Liver (tissue), 9 donors: ENCODE results near the gene CEACAM16. TPM values are rescaled to one million over a fixed set of nuclear protein-coding genes. Genes with fewer than 3 reads are reported as not detected.
"Not testable (repeated sequence)": the region's sequence is repeated elsewhere in the genome, so short reads cannot be mapped to it uniquely, and the experiment has no call there.

Source experiments
- DNase-seq: peaks from one replicate; pipeline ENCODE4 v3.0.0-alpha.2; 2017; ENCODE audit warnings: low spot score
- H3K27ac ChIP-seq, 2 donors: one replicate each; pipeline ENCODE4 v1.7.0; 2013; ENCODE audit warnings: inconsistent platforms in 2 of 2, low read length in 2 of 2, control low read depth in 1 of 2, low read depth in 1 of 2, mild to moderate bottlenecking in 1 of 2
- H3K27me3 ChIP-seq, 4 donors: one replicate each; pipeline versions ENCODE4 v1.6.1 to v1.7.0; 2013; ENCODE audit warnings: low read length in 3 of 4, inconsistent platforms in 1 of 4, mild to moderate bottlenecking in 1 of 4, moderate library complexity in 1 of 4; ENCODE audit not compliant: control insufficient read depth in 4 of 4, insufficient read depth in 4 of 4
- H3K36me3 ChIP-seq, 4 donors: one replicate each; pipeline versions ENCODE4 v1.6.1 to v1.7.0; 2013; ENCODE audit warnings: low read length in 3 of 4, mild to moderate bottlenecking in 3 of 4, low read depth in 1 of 4, moderate library complexity in 1 of 4; ENCODE audit not compliant: control insufficient read depth in 4 of 4, insufficient read depth in 3 of 4
- H3K4me1 ChIP-seq, 4 donors: one replicate each; pipeline versions ENCODE4 v1.6.1 to v1.7.0; 2013; ENCODE audit warnings: low read length in 3 of 4, mild to moderate bottlenecking in 3 of 4, moderate library complexity in 1 of 4; ENCODE audit not compliant: control insufficient read depth in 4 of 4, insufficient read depth in 4 of 4
- H3K4me3 ChIP-seq, 3 donors: one replicate each; pipeline versions ENCODE4 v1.6.1 to v1.7.0; 2013; ENCODE audit warnings: low read length in 3 of 3, control low read depth in 1 of 3, low read depth in 1 of 3, mild to moderate bottlenecking in 1 of 3
- H3K9ac ChIP-seq, 2 donors: one replicate each; pipeline ENCODE4 v1.7.0; 2013; ENCODE audit warnings: low read length in 2 of 2, mild to moderate bottlenecking in 2 of 2, moderate library complexity in 2 of 2, control low read depth in 1 of 2, low read depth in 1 of 2
- H3K9me3 ChIP-seq, 4 donors: one replicate each; pipeline versions ENCODE4 v1.6.1 to v1.7.0; 2013; ENCODE audit warnings: low read length in 3 of 4; ENCODE audit not compliant: control insufficient read depth in 4 of 4
- EGR1 ChIP-seq, 2 donors: IDR thresholded peaks; 2 replicates each; pipeline ENCODE4 v1.6.1; 2016 to 2018; ENCODE audit warnings: antibody characterized with exemption in 2 of 2, low read depth in 2 of 2
- FOXA1 ChIP-seq: IDR thresholded peaks from 2 replicates; pipeline ENCODE4 v1.6.1; 2016; ENCODE audit warnings: antibody characterized with exemption
- FOXA2 ChIP-seq: IDR thresholded peaks from 2 replicates; pipeline ENCODE4 v1.6.1; 2016; ENCODE audit warnings: antibody characterized with exemption
- GABPA ChIP-seq, 2 donors: IDR thresholded peaks in 1 of 2; conservative IDR thresholded peaks in 1 of 2; 2 replicates each; pipeline ENCODE4 v1.6.1; 2016; ENCODE audit warnings: antibody characterized with exemption in 2 of 2, mild to moderate bottlenecking in 1 of 2, moderate library complexity in 1 of 2
- HNF4A ChIP-seq, 2 donors: conservative IDR thresholded peaks; 2 replicates each; pipeline ENCODE4 v1.6.1; 2016; ENCODE audit warnings: antibody characterized with exemption in 2 of 2, mild to moderate bottlenecking in 2 of 2
- HNF4G ChIP-seq: IDR thresholded peaks from 2 replicates; pipeline ENCODE4 v1.6.1; 2016; ENCODE audit warnings: antibody characterized with exemption
- JUND ChIP-seq, 2 donors: IDR thresholded peaks; 2 replicates each; pipeline ENCODE4 v1.6.1; 2016; ENCODE audit warnings: antibody characterized with exemption in 2 of 2
- NR2F2 ChIP-seq: IDR thresholded peaks from 2 replicates; pipeline ENCODE4 v1.6.1; 2016; ENCODE audit warnings: antibody characterized with exemption
- RAD21 ChIP-seq, 2 donors: IDR thresholded peaks; 2 replicates each; pipeline ENCODE4 v1.6.1; 2016; ENCODE audit warnings: antibody characterized with exemption in 2 of 2, mild to moderate bottlenecking in 2 of 2
- RXRA ChIP-seq, 2 donors: IDR thresholded peaks; 2 replicates each; pipeline ENCODE4 v1.6.1; 2017 to 2018; ENCODE audit warnings: antibody characterized with exemption in 2 of 2, mild to moderate bottlenecking in 1 of 2
- SP1 ChIP-seq: IDR thresholded peaks from 2 replicates; pipeline ENCODE4 v1.6.1; 2018; ENCODE audit warnings: antibody characterized with exemption, mild to moderate bottlenecking
- YY1 ChIP-seq: IDR thresholded peaks from 2 replicates; pipeline ENCODE4 v1.6.1; 2016; ENCODE audit warnings: antibody characterized with exemption, mild to moderate bottlenecking
- WGBS: extraction: QIAGEN DNeasy Blood & Tissue Kit; methylation state at CpG from one replicate; pipeline ENCODE4 v1.1.7; 2013; 5-methylcytosine and 5-hydroxymethylcytosine counted together
- polyA plus RNA-seq, 2 donors: library from polyadenylated mRNA; stranded (reverse) in 1 of 2; unstranded in 1 of 2; fragments of 200-250 nt in 1 of 2; fragments of >200 nt in 1 of 2; fragmentation: Nextera tagmentation in 1 of 2; extraction: Ambion mirVana in 1 of 2; gene quantifications; one replicate each; pipeline versions ENCODE4 v1.2.1 to v1.2.3, GENCODE V29; 2013 to 2015
- total RNA-seq, 2 donors: library from RNA; depleted of rRNA; stranded (reverse); fragments of >200 nt; gene quantifications; one replicate each; pipeline ENCODE4 v1.2.3, GENCODE V29; 2014
- TF ChIP-seq, protein P1 (sequence below): IDR thresholded peaks from 2 replicates; pipeline ENCODE4 v1.6.1; 2016; ENCODE audit warnings: antibody characterized with exemption, mild to moderate bottlenecking
- TF ChIP-seq, protein P2 (sequence below): fragments of 150-350 bp; IDR thresholded peaks from 2 replicates; pipeline ENCODE4 v1.5.1; 2017; ENCODE audit warnings: improper control_type of control experiment, low read depth, low read length; ENCODE audit not compliant: missing input control
- TF ChIP-seq, protein P3 (sequence below): IDR thresholded peaks from 2 replicates; pipeline ENCODE4 v1.6.1; 2016; ENCODE audit warnings: antibody characterized with exemption
- donor health status: healthy.
- donor health status: healthy.
- donor health status: healthy.
- donor health status: healthy.
- donor health status: healthy.

CEACAM16 gene
- total and polyA plus RNA-seq, 4 donors: 0.09 TPM; not detected in 3

DNA sequence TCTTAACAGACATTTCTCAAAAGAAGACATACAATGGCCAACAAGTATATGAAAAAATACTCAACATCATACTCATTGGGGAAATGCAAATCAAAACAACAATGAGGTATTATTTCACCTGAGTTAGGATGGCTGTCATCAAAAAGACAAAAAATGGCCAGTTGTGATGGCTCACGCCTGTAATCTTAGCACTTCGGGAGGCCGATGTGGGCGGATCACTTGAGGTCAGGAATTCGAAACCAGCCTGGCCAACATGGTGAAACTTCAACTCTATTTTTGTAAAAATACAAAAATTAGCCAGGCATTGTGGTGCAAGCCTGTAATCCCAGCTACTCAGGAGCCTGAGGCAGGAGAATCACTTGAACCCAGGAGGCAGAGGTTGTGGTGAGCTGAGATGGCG, 22.0 kb downstream of the CEACAM16 start:
- H3K4me3 ChIP-seq: no peak overlapping the region
- H3K27ac ChIP-seq: no peak overlapping the region
- no peaks in the 10 kb centered on the region for H3K9me3 ChIP-seq
- no peak for TF ChIP-seq FOXA1
- TF ChIP-seq EGR1 (IDR thresholded peaks at IDR 0.05; ENCODE audit: low read depth in 2 of 2): no peak
- TF ChIP-seq, protein P1, sequence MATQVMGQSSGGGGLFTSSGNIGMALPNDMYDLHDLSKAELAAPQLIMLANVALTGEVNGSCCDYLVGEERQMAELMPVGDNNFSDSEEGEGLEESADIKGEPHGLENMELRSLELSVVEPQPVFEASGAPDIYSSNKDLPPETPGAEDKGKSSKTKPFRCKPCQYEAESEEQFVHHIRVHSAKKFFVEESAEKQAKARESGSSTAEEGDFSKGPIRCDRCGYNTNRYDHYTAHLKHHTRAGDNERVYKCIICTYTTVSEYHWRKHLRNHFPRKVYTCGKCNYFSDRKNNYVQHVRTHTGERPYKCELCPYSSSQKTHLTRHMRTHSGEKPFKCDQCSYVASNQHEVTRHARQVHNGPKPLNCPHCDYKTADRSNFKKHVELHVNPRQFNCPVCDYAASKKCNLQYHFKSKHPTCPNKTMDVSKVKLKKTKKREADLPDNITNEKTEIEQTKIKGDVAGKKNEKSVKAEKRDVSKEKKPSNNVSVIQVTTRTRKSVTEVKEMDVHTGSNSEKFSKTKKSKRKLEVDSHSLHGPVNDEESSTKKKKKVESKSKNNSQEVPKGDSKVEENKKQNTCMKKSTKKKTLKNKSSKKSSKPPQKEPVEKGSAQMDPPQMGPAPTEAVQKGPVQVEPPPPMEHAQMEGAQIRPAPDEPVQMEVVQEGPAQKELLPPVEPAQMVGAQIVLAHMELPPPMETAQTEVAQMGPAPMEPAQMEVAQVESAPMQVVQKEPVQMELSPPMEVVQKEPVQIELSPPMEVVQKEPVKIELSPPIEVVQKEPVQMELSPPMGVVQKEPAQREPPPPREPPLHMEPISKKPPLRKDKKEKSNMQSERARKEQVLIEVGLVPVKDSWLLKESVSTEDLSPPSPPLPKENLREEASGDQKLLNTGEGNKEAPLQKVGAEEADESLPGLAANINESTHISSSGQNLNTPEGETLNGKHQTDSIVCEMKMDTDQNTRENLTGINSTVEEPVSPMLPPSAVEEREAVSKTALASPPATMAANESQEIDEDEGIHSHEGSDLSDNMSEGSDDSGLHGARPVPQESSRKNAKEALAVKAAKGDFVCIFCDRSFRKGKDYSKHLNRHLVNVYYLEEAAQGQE: no peak
- TF ChIP-seq HNF4A (conservative IDR thresholded peaks at IDR 0.05): no peak
- no peak for TF ChIP-seq JUND (IDR thresholded peaks at IDR 0.05)
- no peak for TF ChIP-seq RXRA (IDR thresholded peaks at IDR 0.05)
- no peak for TF ChIP-seq GABPA (IDR thresholded peaks at IDR 0.05 in 1 of 2, conservative IDR thresholded peaks at IDR 0.05 in 1 of 2)
- TF ChIP-seq FOXA2: no peak
- no peak for TF ChIP-seq HNF4G
- no peak for TF ChIP-seq SP1
- no peak for TF ChIP-seq NR2F2
- no peak for TF ChIP-seq YY1
- TF ChIP-seq, protein P2, sequence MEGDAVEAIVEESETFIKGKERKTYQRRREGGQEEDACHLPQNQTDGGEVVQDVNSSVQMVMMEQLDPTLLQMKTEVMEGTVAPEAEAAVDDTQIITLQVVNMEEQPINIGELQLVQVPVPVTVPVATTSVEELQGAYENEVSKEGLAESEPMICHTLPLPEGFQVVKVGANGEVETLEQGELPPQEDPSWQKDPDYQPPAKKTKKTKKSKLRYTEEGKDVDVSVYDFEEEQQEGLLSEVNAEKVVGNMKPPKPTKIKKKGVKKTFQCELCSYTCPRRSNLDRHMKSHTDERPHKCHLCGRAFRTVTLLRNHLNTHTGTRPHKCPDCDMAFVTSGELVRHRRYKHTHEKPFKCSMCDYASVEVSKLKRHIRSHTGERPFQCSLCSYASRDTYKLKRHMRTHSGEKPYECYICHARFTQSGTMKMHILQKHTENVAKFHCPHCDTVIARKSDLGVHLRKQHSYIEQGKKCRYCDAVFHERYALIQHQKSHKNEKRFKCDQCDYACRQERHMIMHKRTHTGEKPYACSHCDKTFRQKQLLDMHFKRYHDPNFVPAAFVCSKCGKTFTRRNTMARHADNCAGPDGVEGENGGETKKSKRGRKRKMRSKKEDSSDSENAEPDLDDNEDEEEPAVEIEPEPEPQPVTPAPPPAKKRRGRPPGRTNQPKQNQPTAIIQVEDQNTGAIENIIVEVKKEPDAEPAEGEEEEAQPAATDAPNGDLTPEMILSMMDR: no peak
- TF ChIP-seq, protein P3, sequence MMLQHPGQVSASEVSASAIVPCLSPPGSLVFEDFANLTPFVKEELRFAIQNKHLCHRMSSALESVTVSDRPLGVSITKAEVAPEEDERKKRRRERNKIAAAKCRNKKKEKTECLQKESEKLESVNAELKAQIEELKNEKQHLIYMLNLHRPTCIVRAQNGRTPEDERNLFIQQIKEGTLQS: no peak
- no peak for TF ChIP-seq RAD21 (IDR thresholded peaks at IDR 0.05)
- WGBS: 85% methylated on average over 6 of the region's 6 CpGs
- peaks cover 8 to 57% (median 50%) of the 10 kb centered on the region in 4 donors for H3K4me1 ChIP-seq
- no peak overlapping the region for H3K9ac ChIP-seq
- no peak for DNase-seq
- H3K27me3 ChIP-seq: no peaks in the 10 kb centered on the region
- H3K36me3 ChIP-seq: no peaks in the 10 kb centered on the region

DNA sequence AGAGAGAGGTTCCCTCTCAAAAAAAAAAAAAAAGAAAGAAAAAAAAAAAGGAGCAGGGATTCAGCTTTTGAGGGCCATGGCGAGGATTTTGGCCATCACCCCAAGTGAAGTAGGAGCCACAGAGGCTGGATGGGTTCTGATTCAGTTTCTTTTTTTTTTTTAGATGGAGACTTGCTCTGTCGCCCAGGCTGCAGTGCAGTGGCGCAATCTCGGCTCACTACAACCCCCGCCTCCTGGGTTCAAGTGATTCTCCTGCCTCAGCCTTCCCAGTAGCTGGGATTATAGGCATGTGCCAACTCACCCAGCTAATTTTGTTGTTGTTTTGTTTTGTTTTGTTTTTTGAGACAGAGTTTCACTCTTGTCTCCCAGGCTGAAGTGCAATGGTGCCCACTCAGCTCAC, 22.4 kb downstream of the CEACAM16 start:
- 76% methylated on average over 5 of the region's 5 CpGs for WGBS
- not testable (repeated sequence) for H3K4me3 ChIP-seq, H3K36me3 ChIP-seq, H3K27me3 ChIP-seq, H3K27ac ChIP-seq, H3K9ac ChIP-seq, DNase-seq, H3K9me3 ChIP-seq
- peaks cover 8 to 60% (median 51%) of the 10 kb centered on the region in 4 donors for H3K4me1 ChIP-seq
